CD4-positive, alpha-beta T cell treated with Interleukin-6 for 4 hours (primary cell): Measurements from ENCODE around the gene COX10.
"Not testable (repeated sequence)": the region's sequence is repeated elsewhere in the genome, so short reads cannot be mapped to it uniquely, and the experiment has no call there.

ENCODE experiments used
- DNase-seq: peaks from one replicate; pipeline ENCODE4 v3.0.0-alpha.2; 2020; ENCODE audit warnings: mixed read lengths

COX10 gene

DNA sequence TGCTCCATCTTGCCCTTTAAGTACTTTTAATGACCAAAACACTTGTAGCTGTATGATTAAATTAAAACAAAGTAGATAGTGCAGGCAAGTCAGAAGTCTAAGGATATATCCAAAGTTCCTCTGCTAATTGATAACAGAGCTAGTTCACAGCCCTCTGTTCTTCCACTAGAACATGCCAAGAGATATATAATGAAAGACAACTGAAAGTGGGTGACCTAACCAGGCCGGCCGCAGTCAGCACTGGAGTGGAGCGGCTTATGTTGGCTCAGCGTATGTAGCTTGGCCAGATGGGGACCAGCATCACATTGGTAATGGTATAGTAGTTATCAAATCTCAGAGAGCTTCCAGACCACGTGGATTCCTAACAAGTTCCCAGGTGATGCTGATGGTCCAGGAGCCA lies 115.2 kb downstream of the COX10 start:
- not testable (repeated sequence) for DNase-seq

- not testable (repeated sequence) for DNase-seq
Observed at GRCh38 chr17:14186443-14186842, 117.1 kb downstream of the COX10 start.

DNA sequence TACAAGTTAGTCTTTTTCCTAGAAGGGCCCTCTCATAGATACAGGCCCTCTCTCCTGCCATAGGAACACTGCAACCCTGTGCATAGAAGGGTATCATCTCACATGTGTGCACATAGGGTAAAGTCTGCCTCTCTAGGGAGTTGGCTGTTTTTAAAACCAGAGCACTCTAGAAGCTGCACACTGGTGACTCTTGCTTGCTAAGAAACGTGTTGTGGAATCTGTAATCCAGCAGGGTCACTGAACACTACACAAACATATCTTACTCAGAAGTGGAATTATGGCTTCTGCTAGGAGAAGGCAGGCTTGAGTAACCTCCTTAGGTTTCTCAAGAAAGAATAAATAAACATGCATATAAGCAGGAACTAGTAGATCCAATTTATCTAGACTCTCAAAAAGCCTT lies 121.5 kb downstream of the COX10 start:
- DNase-seq, result not testable (repeated sequence)

- DNase-seq, result not testable (repeated sequence)
Observed at GRCh38 chr17:14191469-14191868, 122.2 kb downstream of the COX10 start.

- DNase-seq, result not testable (repeated sequence)
Observed at GRCh38 chr17:14192039-14192438, 122.7 kb downstream of the COX10 start.

- peak; percentile 11 for DNase-seq
Observed at GRCh38 chr17:14192636-14193344, 123.5 kb downstream of the COX10 start.

DNA sequence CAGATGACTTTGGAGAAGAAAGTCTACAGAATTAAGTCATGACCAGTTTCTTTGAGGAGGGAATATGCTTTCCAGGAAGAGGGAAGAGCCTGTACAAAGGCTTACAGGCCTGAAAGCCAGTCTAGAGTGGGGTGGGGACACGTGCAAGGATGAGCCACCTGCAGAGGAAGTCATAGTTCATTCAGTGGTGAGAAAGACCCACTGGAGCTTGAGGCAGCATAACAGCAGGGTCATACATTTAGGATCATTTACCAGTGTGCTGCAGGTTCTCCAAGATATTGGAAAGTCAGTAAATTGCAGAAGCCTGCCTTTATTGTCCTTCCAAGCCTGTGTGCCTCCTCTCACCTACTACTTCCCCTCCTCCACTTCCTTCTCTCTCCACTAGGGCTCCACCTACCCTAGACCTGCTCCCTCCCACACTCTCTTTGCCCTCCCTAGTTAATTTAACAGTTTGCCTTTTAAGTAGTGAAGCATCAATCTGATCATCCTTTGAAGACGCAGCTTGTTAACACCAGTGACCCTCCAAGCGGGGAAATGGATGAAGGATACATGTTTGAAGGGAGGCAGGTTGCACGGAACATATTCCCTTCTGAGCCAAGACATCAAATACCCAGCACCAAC lies 127.2 kb downstream of the COX10 start:
- peak; percentile 35 for DNase-seq

DNA sequence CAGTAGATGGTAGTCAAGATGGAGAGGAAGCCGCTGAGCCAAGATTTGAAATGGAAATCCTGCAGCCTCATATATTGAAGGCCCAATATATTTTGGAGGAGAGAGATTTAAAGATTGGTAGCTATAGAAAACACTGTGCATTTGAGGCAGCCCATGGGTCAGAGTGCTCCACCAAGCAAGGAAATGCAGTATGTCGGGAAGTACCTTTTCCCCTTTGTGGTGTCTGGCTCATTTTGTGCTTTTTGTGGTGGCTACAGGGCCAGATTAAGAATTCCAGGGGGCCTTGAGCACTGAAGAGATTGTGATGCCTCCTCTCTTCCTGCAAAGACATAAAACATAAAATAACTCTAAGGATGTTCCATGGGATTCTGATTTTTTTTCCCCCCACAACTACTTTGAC lies 127.8 kb downstream of the COX10 start:
- no peak for DNase-seq

- DNase-seq, result peak; percentile 74
Observed at GRCh38 chr17:14197586-14197985, 128.3 kb downstream of the COX10 start.

DNA sequence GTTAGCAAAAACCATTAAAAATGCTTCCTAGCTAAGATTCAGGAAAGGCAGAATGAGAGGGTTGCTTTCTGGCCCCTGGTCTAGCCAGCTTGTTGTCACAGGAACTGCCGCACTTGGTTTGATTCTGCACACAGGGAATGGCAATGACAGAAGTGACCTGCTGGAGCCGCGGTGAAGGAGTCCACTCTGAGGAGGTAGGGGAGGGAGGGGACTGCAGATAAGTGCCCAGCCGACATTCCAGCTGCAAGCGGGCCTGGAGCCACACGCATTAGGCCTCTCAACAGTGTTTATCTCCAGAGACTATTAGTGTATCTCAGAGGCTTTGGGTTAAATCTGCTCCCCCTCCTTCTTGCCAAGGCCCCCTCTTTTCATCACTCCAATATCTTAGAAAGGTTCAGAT lies 128.7 kb downstream of the COX10 start:
- peak; percentile 5 for DNase-seq

DNA sequence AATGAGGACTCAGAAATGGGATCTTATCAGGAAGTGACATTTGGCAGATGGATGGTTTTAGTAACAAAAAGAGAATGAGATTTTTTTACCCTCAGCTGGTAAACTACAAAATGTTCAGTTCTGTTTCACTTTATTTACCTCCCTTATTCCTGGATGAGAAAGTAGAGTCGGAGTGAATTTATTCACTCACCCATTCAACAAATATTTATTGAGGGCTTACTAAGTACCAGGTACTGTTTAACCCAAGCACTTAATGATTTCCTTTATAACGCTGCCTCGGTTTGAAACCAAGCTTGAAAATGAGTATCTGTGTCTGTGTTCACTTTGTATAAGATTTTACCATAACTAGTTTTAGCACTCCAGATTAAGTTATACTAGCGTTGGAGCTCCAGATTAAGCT lies 129.3 kb downstream of the COX10 start:
- DNase-seq, result no peak

GRCh38 chr17:14199601-14200000 lies 130.3 kb downstream of the COX10 start:
- no peak for DNase-seq

DNA sequence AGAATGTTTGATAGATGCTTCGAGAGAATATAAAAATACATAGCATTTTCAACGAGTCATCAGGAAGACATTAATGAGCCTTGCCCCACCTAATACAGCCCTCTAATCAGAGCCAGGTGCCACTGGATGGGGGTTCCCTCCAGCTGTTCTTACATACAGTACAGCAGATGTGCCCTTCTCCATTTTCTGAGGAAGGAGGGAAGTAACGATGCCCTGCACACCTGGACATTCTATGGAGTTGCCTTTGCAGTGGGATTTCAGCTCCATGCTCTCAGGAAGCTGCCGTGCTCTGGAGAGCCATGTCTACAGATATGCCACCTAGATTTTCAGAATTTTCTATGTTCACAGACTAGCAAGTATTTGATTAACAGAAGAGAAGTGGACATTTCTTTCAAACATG lies 131.1 kb downstream of the COX10 start:
- DNase-seq, result no peak

GRCh38 chr17:14201021-14201987 lies 132.0 kb downstream of the COX10 start:
- DNase-seq, result peak; percentile 78

DNA sequence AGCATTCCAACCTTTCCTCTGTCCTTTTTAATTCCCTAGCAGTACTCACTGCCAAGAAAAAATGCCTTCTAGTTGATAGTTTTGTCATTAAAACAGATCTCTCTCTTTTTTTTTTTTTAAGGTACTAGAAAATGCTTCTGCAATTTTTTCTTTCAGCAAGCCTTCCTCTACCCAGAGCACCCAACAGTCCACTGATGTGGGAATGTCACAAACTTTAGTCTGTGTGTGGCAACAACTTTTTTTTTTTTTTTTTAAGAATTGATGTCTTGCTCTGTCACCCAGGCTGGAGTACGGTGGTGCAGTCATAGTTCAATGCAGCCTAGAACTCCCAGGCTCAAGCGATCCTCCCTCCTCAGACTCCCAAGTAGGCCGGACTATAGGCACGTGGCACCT lies 132.7 kb downstream of the COX10 start:
- DNase-seq, result peak; percentile 16

DNA sequence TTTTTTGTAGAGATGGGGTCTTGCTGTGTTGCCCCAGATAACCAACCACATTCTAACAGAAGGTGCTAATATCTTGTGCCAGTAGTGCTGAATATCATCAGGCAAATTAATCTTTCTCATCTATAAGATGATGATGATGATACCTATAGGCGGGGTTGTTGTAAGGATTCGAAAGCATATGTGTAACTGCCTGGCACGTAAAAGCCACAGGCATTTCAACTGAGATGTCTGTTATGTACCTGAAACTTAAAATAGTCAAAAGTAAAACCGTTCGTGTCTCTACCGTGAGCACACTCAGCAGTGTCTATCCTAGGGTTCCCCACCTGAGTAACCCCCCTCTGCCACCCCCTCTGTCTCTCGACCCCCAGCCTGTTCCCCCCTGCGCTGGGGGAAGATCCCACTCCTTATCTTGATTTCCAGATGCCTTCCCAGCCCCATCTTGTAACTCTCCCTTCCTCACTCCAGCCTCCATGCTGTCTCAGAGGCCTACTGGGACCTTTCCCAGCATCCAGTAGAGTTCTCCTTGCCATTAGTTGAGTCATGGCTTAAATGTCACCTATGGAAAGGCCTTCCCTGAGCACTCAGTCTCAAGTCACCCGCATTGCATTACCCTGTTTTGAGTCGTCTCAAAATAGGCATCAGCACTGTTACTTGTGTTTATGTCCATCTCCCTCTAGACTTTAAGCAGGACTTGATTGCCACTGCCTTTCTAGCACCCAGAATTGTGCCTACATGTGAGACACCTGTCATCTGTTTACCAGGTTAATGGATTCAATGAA lies 133.3 kb downstream of the COX10 start:
- DNase-seq, result no peak

DNA sequence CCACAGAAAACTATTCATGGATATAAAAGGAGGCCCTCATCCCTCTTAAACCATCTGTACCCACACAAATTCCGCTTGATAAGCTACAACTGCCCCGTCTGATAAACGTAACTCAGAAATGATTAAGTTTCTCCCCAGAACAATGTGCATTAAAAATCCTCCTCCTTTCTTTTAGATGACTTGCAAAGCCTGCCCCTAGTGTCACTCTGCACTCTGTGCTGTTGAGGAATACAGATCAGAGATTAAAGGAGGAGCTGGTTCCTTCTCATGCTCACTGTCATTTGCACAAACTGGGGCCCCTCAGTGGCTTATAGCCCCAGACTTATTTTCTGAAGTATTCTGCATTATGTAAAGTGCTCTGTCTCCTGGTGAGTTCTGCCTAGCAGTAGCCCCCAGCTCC lies 134.1 kb downstream of the COX10 start:
- peak; percentile 55 for DNase-seq

GRCh38 chr17:14204084-14204483 lies 134.8 kb downstream of the COX10 start:
- DNase-seq, result peak; percentile 38

DNA sequence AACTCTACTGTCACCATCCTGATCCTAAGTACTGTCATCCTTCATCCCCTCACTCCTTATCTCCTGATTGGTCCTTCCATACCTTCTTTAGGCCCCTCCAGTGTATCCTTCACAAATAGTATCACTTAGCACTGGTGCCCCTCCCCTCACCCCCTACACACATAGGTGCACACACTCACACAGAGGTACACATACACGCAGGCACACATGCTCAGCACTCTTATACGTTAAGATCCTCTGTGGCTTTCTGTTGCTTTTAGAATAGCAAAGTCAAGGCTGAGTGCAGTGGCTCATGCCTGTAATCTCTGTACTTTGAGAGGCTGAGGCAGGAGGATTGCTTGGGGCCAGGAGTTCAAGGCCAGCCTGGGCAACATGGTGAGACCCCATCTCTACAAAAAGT lies 135.2 kb downstream of the COX10 start:
- no peak for DNase-seq

DNA sequence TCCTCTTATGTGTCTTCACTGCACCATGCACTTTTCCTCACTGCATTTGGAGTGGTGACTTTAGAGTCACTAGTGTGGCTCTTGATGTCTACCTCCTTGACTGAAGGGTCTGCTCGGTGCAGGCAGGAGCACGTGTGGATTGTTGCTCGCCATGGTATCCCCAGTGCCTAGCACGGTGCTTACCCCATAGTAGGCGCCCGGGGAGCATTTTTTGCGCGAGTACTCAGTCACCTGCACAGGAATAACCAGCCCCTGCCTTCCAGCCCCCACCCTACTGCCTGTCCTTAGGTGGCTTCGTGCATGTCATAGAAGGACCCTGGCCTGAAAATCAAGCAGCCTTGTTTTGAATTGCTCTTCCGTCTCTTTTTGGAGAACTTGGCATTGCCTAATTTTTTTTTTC lies 136.1 kb downstream of the COX10 start:
- no peak for DNase-seq

DNA sequence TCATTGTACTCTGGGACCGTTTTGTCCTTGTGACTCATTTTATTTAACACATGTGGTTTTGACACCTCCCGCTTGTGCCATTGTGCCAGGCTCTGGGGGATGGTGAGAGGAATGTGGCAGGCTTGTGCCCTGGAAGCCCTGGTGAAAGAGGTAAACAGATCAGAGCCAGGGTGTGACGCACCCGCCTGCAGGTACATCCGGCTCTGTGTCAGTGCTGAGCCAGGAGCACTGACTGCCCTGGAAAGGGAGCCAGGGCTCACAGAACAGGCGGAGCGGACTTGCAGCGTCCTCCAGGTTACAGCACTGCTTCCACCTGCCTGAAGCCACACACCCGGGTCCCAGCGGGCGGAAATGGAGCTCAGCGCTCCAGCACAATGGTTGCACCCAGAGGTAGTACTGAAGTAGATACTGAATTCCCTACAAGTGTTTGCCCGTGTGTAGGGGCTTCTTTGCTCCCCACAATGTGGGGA lies 136.7 kb downstream of the COX10 start:
- DNase-seq, result peak; percentile 82

GRCh38 chr17:14206891-14207290 lies 137.6 kb downstream of the COX10 start:
- no peak for DNase-seq

DNA sequence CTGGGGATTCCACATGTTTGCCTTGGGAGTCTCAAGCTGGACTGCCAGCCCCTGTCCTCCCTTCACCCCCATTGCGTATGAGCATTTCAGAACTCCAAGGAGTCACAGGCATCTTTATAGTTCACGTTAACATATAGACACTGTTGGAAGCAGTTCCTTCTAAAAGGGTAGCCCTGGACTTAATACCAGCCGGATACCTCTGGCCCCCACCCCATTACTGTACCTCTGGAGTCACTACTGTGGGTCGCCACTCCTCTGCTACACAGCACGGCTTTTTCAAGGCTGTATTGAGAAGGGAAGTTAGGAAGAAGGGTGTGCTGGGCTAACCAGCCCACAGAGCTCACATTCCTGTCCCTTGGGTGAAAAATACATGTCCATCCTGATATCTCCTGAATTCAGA lies 138.5 kb downstream of the COX10 start:
- DNase-seq, result no peak
